HS-5 (cell line): ENCODE measurements around the gene TBC1D16.
"Not testable (repeated sequence)": the region's sequence is repeated elsewhere in the genome, so short reads cannot be mapped to it uniquely, and the experiment has no call there.

ENCODE experiments used
- DNase-seq: peaks from one replicate; pipeline ENCODE4 v3.0.0-alpha.2; 2012; ENCODE audit warnings: low read depth

TBC1D16 gene

GRCh38 chr17:79913896-79914812 lies 121.5 kb downstream of the TBC1D16 start:
- DNase-seq: no peak

GRCh38 chr17:79913451-79913850 lies 122.2 kb downstream of the TBC1D16 start:
- no peak for DNase-seq

- DNase-seq: no peak
Measured at GRCh38 chr17:79912552-79913330, 122.9 kb downstream of the TBC1D16 start.

GRCh38 chr17:79911430-79912399 lies 124.0 kb downstream of the TBC1D16 start:
- no peak for DNase-seq

- DNase-seq: no peak
Measured at GRCh38 chr17:79910985-79911361, 124.7 kb downstream of the TBC1D16 start.

GRCh38 chr17:79909121-79909520 lies 126.6 kb downstream of the TBC1D16 start:
- DNase-seq: no peak

- no peak for DNase-seq
Measured at GRCh38 chr17:79907850-79908249, 127.8 kb downstream of the TBC1D16 start.

- no peak for DNase-seq
Measured at GRCh38 chr17:79907217-79907715, 128.4 kb downstream of the TBC1D16 start.

GRCh38 chr17:79905832-79906231 lies 129.8 kb downstream of the TBC1D16 start:
- no peak for DNase-seq

GRCh38 chr17:79904865-79905264 lies 130.8 kb downstream of the TBC1D16 start:
- DNase-seq: no peak

GRCh38 chr17:79902146-79902791 lies 133.4 kb downstream of the TBC1D16 start:
- DNase-seq: no peak

- DNase-seq: no peak
Measured at GRCh38 chr17:79901131-79901530, 134.5 kb downstream of the TBC1D16 start.

GRCh38 chr17:79899584-79899983 lies 136.1 kb downstream of the TBC1D16 start:
- DNase-seq: no peak

- DNase-seq: no peak
Measured at GRCh38 chr17:79897243-79898063, 138.2 kb downstream of the TBC1D16 start.

- DNase-seq: not testable (repeated sequence)
Measured at GRCh38 chr17:79893457-79893856, 142.2 kb downstream of the TBC1D16 start.

- no peak for DNase-seq
Measured at GRCh38 chr17:79892457-79893241, 143.0 kb downstream of the TBC1D16 start.

GRCh38 chr17:79891113-79891730 lies 144.4 kb downstream of the TBC1D16 start:
- no peak for DNase-seq

GRCh38 chr17:79890706-79891105 lies 145.0 kb downstream of the TBC1D16 start:
- no peak for DNase-seq
